ENCODE results near the gene HNRNPLL.
A peak's percentile ranks its signal among the peaks of the same experiment; 100 is the strongest.
"Not testable (repeated sequence)": the region's sequence is repeated elsewhere in the genome, so short reads cannot be mapped to it uniquely, and the experiment has no call there.

The HNRNPLL gene

GRCh38 chr2:38551746-38552145 lies 51.0 kb downstream of the HNRNPLL start:
- no peak for DNase-seq

GRCh38 chr2:38551171-38551570 lies 51.6 kb downstream of the HNRNPLL start:
- DNase-seq = no peak

GRCh38 chr2:38549851-38550250 lies 52.9 kb downstream of the HNRNPLL start:
- no peak for DNase-seq

- DNase-seq = no peak
These were observed 53.5 kb downstream of the HNRNPLL start for GRCh38 chr2:38549071-38549704.

GRCh38 chr2:38547791-38548190 lies 54.9 kb downstream of the HNRNPLL start:
- no peak for DNase-seq

- no peak for DNase-seq
These were observed 56.1 kb downstream of the HNRNPLL start for GRCh38 chr2:38546585-38546984.

- no peak for DNase-seq
These were observed 56.7 kb downstream of the HNRNPLL start for GRCh38 chr2:38546064-38546463.

GRCh38 chr2:38542248-38542631 lies 60.5 kb downstream of the HNRNPLL start:
- DNase-seq = not testable (repeated sequence)

- no peak for DNase-seq
These were observed 62.0 kb downstream of the HNRNPLL start for GRCh38 chr2:38540580-38541286.

GRCh38 chr2:38539086-38539485 lies 63.6 kb downstream of the HNRNPLL start:
- DNase-seq = no peak

- DNase-seq = no peak
These were observed 64.7 kb downstream of the HNRNPLL start for GRCh38 chr2:38537937-38538525.

- DNase-seq = not testable (repeated sequence)
These were observed 65.4 kb downstream of the HNRNPLL start for GRCh38 chr2:38537296-38537695.

- DNase-seq = peak; percentile 71 to 79
These were observed 66.8 kb downstream of the HNRNPLL start for GRCh38 chr2:38535744-38536506.

- no peak for DNase-seq
These were observed 67.4 kb downstream of the HNRNPLL start for GRCh38 chr2:38535404-38535743.

- DNase-seq = no peak
These were observed 67.9 kb downstream of the HNRNPLL start for GRCh38 chr2:38534746-38535403.

- no peak for DNase-seq
These were observed 68.8 kb downstream of the HNRNPLL start for GRCh38 chr2:38533757-38534545.

GRCh38 chr2:38533180-38533579 lies 69.5 kb downstream of the HNRNPLL start:
- peak in 1 of 2 donors; percentile 70 for DNase-seq

GRCh38 chr2:38532366-38532765 lies 70.4 kb downstream of the HNRNPLL start:
- DNase-seq = no peak

- DNase-seq = no peak
These were observed 73.5 kb downstream of the HNRNPLL start for GRCh38 chr2:38529208-38529607.

- no peak for DNase-seq
These were observed 74.2 kb downstream of the HNRNPLL start for GRCh38 chr2:38528534-38528933.

GRCh38 chr2:38528008-38528442 lies 74.7 kb downstream of the HNRNPLL start:
- DNase-seq = peak in 1 of 2 donors; percentile 17

All from CD4-positive, alpha-beta T cell treated with Interleukin-1 beta for 1 hour (primary cell).